Stomach smooth muscle (tissue), 2 donors: ENCODE measurements around the gene CROCC2.

Experiments
- H3K27ac ChIP-seq: one replicate; pipeline ENCODE4 v1.7.0; 2013; ENCODE audit warnings: mild to moderate bottlenecking, low read length, inconsistent platforms
- H3K27me3 ChIP-seq, 2 donors: one replicate each; pipeline ENCODE4 v1.7.0; 2013; ENCODE audit warnings: low read length in 2 of 2; ENCODE audit not compliant: insufficient read depth in 2 of 2, control insufficient read depth in 1 of 2
- H3K36me3 ChIP-seq, 2 donors: one replicate each; pipeline ENCODE4 v1.7.0; 2013; ENCODE audit warnings: low read length in 2 of 2; ENCODE audit not compliant: control insufficient read depth in 2 of 2, insufficient read depth in 2 of 2
- H3K4me1 ChIP-seq: one replicate; pipeline ENCODE4 v1.7.0; 2013; ENCODE audit warnings: low read length; ENCODE audit not compliant: control insufficient read depth, insufficient read depth
- H3K4me3 ChIP-seq, 2 donors: one replicate each; pipeline ENCODE4 v1.7.0; 2013; ENCODE audit warnings: low read length in 2 of 2
- H3K9ac ChIP-seq, 2 donors: one replicate each; pipeline ENCODE4 v1.7.0; 2013; ENCODE audit warnings: low read length in 2 of 2, mild to moderate bottlenecking in 1 of 2
- H3K9me3 ChIP-seq, 2 donors: one replicate each; pipeline ENCODE4 v1.7.0; 2013; ENCODE audit warnings: low read length in 2 of 2; ENCODE audit not compliant: control insufficient read depth in 2 of 2
- donor health status: healthy.
- donor health status: Pancreatic carcinoma.

The CROCC2 gene

DNA sequence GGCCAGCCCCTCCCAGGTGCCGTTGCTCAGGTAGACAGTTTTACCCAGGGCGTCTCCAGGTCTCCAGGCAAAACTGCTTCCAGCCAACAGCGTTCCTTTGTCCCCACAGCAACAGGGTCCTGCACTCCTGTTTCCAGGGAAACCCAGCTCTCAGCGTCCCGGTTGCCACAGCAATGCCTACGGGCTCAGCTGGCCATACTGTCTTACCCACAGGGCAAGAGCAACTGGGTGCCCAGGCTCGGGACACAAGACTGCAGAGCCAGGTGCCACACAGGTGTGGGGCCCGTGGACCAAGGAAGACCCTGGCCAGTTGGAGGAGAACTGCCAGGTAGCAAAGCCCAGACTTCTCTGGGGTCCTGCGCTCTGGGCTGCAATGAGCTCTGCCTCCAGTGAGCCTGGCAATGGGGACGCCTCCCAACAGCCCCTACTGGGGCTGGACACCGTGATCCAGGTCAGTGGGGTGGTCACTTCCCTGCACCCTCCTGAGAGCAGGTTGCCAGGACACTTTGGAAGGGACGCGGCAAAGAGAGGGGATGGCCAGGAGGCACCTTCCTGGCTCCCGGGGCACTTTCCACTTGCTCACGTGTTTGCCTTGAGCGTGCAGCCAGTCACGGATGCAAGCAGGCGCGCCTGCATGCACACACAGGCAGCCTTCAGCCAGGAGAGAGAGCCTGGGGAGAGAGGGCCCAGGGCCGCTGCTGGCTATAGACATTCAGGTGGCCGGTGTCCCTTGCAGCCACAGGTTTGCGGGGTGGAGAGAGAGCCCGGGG, at the start of gene CROCC2:
Gene CROCC2 (plus strand): TSS at position 196 of the 770 bp plus-strand sequence. CDS start 178 bp downstream, at position 374.
- no peaks in the 10 kb centered on the region for H3K36me3 ChIP-seq
- no peaks in the 10 kb centered on the region for H3K4me1 ChIP-seq
- H3K9ac ChIP-seq: no peak within 1 kb of the TSS
- peaks cover 11 to 12% of the 10 kb centered on the region in 2 donors for H3K27me3 ChIP-seq
- no peaks in the 10 kb centered on the region for H3K9me3 ChIP-seq
- H3K4me3 ChIP-seq: no peak within 1 kb of the TSS
- H3K27ac ChIP-seq: no peak within 1 kb of the TSS

DNA sequence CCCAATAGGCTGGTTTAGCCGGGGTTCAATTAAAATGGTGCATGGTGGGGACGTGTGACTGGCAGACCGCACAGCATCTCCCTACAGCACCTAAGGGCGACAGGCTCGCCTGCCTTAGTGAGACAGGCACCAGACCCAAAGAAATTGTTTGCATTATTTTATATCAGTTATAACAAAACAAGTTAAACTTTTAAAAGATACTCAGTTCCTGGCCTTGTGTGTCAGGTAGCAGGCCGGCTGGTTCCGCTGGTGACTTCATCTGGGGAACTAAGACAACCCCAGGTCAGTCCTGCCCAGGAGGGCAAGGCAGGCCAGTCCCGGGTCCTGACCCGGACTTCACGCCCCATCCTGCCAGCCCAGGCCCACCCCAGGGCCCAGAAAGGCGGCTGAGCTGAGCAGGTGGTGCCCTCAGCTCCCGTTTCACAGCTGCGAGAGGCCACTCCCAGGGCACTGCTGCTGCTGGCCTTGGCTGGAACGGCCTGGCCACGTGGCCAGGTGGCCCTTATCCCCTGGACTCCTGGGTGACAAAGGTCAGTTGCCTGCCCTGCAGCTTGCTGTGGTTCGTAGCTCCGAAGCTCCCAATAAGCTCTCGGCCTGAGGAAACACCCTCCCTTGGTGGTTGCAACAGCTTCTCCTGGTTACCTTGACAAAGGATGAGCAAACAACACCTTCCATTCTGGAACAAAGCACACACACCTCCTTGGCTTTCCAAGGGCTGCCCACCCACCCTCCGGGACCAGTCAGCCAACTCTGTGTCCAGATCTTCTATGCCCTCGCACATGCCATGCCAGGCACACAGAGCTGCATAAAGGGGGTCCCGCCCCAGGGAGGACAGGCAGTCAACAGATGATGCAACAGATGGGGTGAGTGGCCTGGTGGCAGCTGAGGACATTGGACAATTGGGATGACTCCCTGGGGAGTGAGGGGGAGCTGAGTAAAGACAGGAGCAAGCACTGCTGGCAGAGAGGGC, 48.8 kb upstream of the CROCC2 start:
- Histone ChIP-seq H3K9me3 (no peaks in the 10 kb centered on the region), H3K9ac (no peak overlapping the region), H3K4me1 (no peaks in the 10 kb centered on the region), H3K27me3 (peaks cover 0 to 9% of the 10 kb centered on the region in 2 donors), H3K4me3 (no peak overlapping the region), H3K27ac (no peak overlapping the region), H3K36me3 (no peaks in the 10 kb centered on the region)

DNA sequence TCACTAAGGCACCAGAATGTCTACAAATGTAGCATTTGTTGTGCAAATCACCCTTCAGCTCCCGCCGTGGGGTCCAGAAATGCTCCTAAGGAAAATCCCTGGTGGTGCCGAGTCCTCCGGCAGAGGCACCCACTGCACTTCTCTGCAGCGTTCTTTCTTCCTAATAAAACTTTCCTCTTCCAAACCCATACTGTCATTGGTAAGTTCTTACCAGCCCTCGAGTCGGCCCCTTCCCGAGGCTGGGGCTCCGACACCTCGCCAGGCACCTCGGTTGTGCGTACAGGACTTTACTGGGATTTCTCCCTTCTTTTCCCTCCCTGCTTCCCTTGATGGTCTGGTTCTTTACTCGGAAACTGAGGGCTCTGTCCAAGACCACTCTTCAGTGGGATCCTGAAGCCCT, 47.8 kb upstream of the CROCC2 start:
- Histone ChIP-seq H3K4me3 (no peak overlapping the region), H3K4me1 (no peaks in the 10 kb centered on the region), H3K27me3 (peaks cover 0 to 9% of the 10 kb centered on the region in 2 donors), H3K9ac (no peak overlapping the region), H3K9me3 (no peaks in the 10 kb centered on the region), H3K36me3 (no peaks in the 10 kb centered on the region), H3K27ac (no peak overlapping the region)

DNA sequence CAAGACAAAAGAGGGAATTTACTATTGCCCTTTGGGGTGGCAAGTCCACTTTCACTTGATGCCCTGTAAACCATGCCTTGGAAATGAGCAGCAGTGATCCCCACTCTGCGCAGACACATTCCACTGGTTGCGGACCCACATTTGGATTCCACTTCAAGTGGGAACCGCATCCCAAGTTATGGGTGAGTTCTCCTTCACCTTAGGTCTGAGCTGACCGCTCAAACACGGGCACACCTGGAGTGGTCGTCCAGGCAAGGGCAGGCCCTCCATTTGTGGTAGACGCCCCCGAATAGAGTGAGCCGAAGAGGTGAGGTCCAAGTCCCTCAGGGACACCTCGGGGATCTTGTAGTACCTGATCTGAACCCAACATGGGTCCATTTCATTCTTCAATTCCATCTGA, 47.3 kb upstream of the CROCC2 start:
- no peaks in the 10 kb centered on the region for H3K4me1 ChIP-seq
- no peak overlapping the region for H3K27ac ChIP-seq
- H3K9ac ChIP-seq: no peak overlapping the region
- H3K36me3 ChIP-seq: no peaks in the 10 kb centered on the region
- no peaks in the 10 kb centered on the region for H3K9me3 ChIP-seq
- H3K4me3 ChIP-seq: no peak overlapping the region
- peaks cover 0 to 9% of the 10 kb centered on the region in 2 donors for H3K27me3 ChIP-seq

DNA sequence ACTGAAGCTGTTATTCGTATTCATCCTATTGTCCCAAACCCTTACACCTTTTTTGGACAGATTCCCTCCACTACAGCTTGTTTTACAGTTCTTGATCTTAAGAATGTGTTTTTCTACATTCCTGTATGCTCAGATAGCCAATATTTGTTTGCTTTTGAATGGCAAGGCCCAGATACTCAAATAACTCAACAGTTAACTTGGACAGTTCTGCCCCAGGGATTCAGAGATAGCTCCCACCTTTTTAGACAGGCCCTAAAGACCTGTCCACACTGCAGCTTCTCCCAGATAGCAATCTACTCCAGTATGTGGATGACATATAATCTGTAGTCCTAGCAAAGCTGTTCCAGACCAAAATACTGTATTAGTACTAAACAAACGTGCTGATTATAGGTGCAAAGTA, 44.6 kb upstream of the CROCC2 start:
- H3K4me1 ChIP-seq: no peaks in the 10 kb centered on the region

DNA sequence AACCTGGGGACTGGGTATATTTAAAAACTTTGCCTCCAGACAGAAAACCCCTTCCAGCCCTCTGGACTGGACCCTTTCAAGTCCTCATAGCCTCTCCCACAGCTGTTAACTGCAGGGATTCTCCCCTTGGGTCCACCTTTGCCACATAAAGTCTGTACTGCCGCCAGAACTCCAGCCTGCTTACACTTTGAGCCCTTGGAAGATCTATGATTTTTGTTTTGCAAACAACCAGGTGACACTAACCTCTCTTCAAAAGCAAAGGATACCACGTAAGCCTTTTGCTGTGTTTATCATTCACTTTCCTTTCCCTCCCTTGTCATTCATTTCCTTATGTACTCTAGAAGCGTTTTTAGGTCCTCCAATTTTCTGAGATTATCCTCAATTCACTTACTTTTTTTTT, 41.7 kb upstream of the CROCC2 start:
- H3K9ac ChIP-seq: no peak overlapping the region
- no peaks in the 10 kb centered on the region for H3K9me3 ChIP-seq

More for the DNA sequence above, 44.6 kb upstream of the CROCC2 start:
- Histone ChIP-seq H3K27ac (no peak overlapping the region), H3K4me3 (no peak overlapping the region), H3K36me3 (no peaks in the 10 kb centered on the region), H3K9ac (no peak overlapping the region), H3K9me3 (no peaks in the 10 kb centered on the region), H3K27me3 (peaks cover 0 to 9% of the 10 kb centered on the region in 2 donors)

DNA sequence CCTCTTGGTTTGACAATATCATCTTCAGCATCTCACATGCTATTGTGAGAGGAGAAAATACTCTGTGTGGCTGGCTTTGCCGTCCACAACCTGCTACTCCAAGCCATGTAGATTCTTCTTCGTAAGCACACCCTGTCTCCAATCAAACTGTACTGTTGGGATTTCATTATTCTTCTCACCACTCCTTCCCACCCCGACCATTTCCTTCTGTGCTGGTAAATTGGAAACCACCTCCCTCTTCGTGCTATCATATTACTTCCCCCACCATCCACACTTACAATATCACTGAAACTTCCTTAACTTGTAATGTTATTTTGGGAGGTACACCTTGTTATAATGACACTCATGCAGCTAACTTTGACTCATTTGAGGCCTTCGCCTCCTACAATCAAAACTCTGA, 40.7 kb upstream of the CROCC2 start:
- Histone ChIP-seq H3K27ac (no peak overlapping the region), H3K9ac (no peak overlapping the region), H3K4me1 (no peaks in the 10 kb centered on the region), H3K27me3 (peaks cover 0 to 3% of the 10 kb centered on the region in 2 donors), H3K4me3 (no peak overlapping the region), H3K36me3 (no peaks in the 10 kb centered on the region), H3K9me3 (no peaks in the 10 kb centered on the region)

More for the DNA sequence above, 41.7 kb upstream of the CROCC2 start:
- Histone ChIP-seq H3K4me1 (no peaks in the 10 kb centered on the region), H3K27ac (no peak overlapping the region), H3K36me3 (no peaks in the 10 kb centered on the region), H3K4me3 (no peak overlapping the region), H3K27me3 (peaks cover 0 to 3% of the 10 kb centered on the region in 2 donors)

DNA sequence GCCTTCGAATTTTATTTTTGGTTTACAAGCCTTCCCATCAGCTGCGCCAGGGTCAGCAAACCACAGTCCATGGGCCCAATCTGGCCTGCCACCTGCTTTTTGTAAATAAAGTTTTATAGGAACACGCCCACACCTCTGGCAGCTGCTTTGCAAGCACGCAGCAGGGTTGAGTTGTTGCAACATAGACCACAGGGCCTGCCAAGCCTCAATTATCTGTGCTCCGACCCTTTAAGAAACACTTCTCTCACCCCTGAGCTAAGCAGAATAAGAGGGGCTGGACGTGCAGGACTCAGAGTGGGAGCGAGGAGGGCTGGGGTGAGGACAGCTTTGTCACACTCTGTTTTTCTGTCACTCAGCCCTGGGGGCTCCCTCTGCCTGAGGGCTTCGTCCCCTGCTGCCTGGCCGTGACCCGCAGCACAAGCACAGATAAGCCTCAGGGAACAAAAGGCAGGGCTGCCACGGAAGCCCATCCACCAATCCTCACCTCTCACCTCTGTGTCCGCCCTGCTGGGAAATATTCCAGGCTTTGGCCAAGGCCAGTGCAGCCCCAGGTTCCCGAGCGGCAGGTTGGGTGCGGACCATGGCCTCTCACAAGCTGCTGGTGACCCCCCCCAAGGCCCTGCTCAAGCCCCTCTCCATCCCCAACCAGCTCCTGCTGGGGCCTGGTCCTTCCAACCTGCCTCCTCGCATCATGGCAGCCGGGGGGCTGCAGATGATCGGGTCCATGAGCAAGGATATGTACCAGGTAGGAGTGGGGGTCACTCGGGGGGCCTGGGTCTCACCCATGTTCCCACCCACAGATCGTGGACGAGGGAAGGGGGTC, 37.6 kb upstream of the CROCC2 start, which contains the start of gene AGXT:
Gene AGXT (plus strand): TSS at position 539 of the 823 bp plus-strand sequence. CDS start 42 bp downstream, at position 581.
- H3K9ac ChIP-seq: no peak within 1 kb of the TSS
- H3K36me3 ChIP-seq: no peaks in the 10 kb centered on the region
- H3K9me3 ChIP-seq: no peaks in the 10 kb centered on the region
- no peak within 1 kb of the TSS for H3K4me3 ChIP-seq
- peaks cover 0 to 3% of the 10 kb centered on the region in 2 donors for H3K27me3 ChIP-seq
- no peak within 1 kb of the TSS for H3K27ac ChIP-seq
- H3K4me1 ChIP-seq: no peaks in the 10 kb centered on the region

DNA sequence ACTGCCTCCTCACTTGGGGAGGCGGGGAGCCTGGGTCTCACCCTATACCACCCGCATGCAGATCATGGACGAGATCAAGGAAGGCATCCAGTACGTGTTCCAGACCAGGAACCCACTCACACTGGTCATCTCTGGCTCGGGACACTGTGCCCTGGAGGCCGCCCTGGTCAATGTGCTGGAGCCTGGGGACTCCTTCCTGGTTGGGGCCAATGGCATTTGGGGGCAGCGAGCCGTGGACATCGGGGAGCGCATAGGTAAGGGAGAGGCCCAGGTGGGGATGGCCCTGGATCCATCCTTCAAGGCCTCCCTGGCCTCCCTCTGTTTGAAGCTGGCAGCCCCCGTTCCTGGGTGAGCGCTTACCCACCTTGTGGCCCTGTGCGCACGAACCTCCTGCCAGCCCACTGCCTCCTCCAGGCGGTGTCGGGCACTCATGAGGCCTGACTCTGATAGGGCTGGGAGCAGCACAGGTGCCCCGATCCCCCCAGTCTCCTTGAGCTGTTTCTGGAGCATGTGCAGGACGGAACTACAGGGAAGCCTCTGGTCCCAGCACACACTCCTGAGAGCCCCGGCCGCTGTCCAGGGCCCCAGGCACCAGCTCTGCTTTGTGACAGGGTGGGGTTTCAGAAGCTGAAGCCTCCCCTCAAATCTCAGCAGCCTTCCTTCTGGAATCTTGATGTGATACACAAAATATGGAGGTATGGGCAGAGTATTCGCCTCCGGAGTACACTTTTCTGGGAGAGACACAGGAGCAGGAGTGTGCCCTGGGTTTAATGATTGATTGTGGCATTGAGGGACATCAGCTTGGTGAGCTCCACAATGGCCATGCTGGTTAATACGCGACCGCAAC, 36.8 kb upstream of the CROCC2 start:
- Histone ChIP-seq H3K27me3 (peaks cover 0 to 3% of the 10 kb centered on the region in 2 donors), H3K36me3 (no peaks in the 10 kb centered on the region), H3K9ac (no peak overlapping the region), H3K4me1 (no peaks in the 10 kb centered on the region), H3K9me3 (no peaks in the 10 kb centered on the region), H3K27ac (no peak overlapping the region), H3K4me3 (no peak overlapping the region)
